Progenitor cell of endocrine pancreas (in vitro differentiated cells): ENCODE results near the gene FOXJ3. TPM values are rescaled to one million over a fixed set of nuclear protein-coding genes. Genes with fewer than 3 reads are reported as not detected.

ENCODE experiments used
- DNase-seq: peaks from one replicate; pipeline ENCODE4 v3.0.0; 2021; ENCODE audit warnings: low spot score; ENCODE audit not compliant: unreplicated experiment
- H3K27ac Mint-ChIP-seq: 2 replicates; pipeline ENCODE4 v1.8.0; 2021; ENCODE audit warnings: mild to moderate bottlenecking, moderate library complexity, mixed read lengths
- H3K27me3 Mint-ChIP-seq: 2 replicates; pipeline ENCODE4 v1.8.0; 2021; ENCODE audit warnings: mixed read lengths
- H3K36me3 Mint-ChIP-seq: 2 replicates; pipeline ENCODE4 v1.8.0; 2022; ENCODE audit warnings: mixed read lengths; ENCODE audit not compliant: insufficient read depth
- H3K4me1 Mint-ChIP-seq: 2 replicates; pipeline ENCODE4 v1.8.0; 2021; ENCODE audit warnings: low read depth, mixed read lengths
- H3K4me3 Mint-ChIP-seq: 2 replicates; pipeline ENCODE4 v1.8.0; 2021; ENCODE audit warnings: low read depth, mild to moderate bottlenecking, moderate library complexity, mixed read lengths
- H3K9me3 Mint-ChIP-seq: 2 replicates; pipeline ENCODE4 v1.8.0; 2021; ENCODE audit warnings: low read depth, mixed read lengths
- CTCF ChIP-seq: fragments of 200-600 bp; sonication (generic); IDR thresholded peaks from one replicate; pipeline ENCODE4 v1.5.0; 2021; ENCODE audit warnings: antibody characterized with exemption, mild to moderate bottlenecking; ENCODE audit not compliant: unreplicated experiment
- total RNA-seq: library from RNA; stranded (reverse); gene quantifications from 2 replicates; pipeline ENCODE4 v1.2.1, GENCODE V29; 2021

FOXJ3 gene
- total RNA-seq, 1 donor from 2014 or later: 63.0 TPM

- H3K27me3 Mint-ChIP-seq: no peaks in the 10 kb centered on the region
- H3K36me3 Mint-ChIP-seq: peaks cover 6% of the 10 kb centered on the region
- peaks cover 11% of the 10 kb centered on the region for H3K4me1 Mint-ChIP-seq
- DNase-seq: no peak
- H3K27ac Mint-ChIP-seq: no peak overlapping the region
- TF ChIP-seq CTCF: no peak
- H3K9me3 Mint-ChIP-seq: no peaks in the 10 kb centered on the region
- H3K4me3 Mint-ChIP-seq: no peak overlapping the region
Observed at GRCh38 chr1:42179900-42180329, 155.1 kb downstream of the FOXJ3 start.

GRCh38 chr1:42179275-42179674, 155.8 kb downstream of the FOXJ3 start:
- no peaks in the 10 kb centered on the region for H3K9me3 Mint-ChIP-seq
- no peak for TF ChIP-seq CTCF
- H3K36me3 Mint-ChIP-seq: peaks cover 2% of the 10 kb centered on the region
- no peak overlapping the region for H3K27ac Mint-ChIP-seq
- DNase-seq: no peak
- H3K4me1 Mint-ChIP-seq: peaks cover 11% of the 10 kb centered on the region
- no peak overlapping the region for H3K4me3 Mint-ChIP-seq
- H3K27me3 Mint-ChIP-seq: no peaks in the 10 kb centered on the region

- H3K9me3 Mint-ChIP-seq: no peaks in the 10 kb centered on the region
- no peak for TF ChIP-seq CTCF
- H3K27ac Mint-ChIP-seq: no peak overlapping the region
- no peaks in the 10 kb centered on the region for H3K27me3 Mint-ChIP-seq
- DNase-seq: no peak
- H3K4me3 Mint-ChIP-seq: no peak overlapping the region
- peaks cover 13% of the 10 kb centered on the region for H3K4me1 Mint-ChIP-seq
- peaks cover 2% of the 10 kb centered on the region for H3K36me3 Mint-ChIP-seq
Observed at GRCh38 chr1:42178249-42178648, 156.8 kb downstream of the FOXJ3 start.

GRCh38 chr1:42177541-42177981, 157.5 kb downstream of the FOXJ3 start:
- Mint-ChIP-seq H3K36me3 (peaks cover 2% of the 10 kb centered on the region), H3K4me3 (no peak overlapping the region), H3K9me3 (no peaks in the 10 kb centered on the region), H3K27me3 (no peaks in the 10 kb centered on the region), H3K27ac (no peak overlapping the region), H3K4me1 (peaks cover 13% of the 10 kb centered on the region)
- TF ChIP-seq CTCF: no peak
- no peak for DNase-seq

- H3K27me3 Mint-ChIP-seq: no peaks in the 10 kb centered on the region
- H3K4me3 Mint-ChIP-seq: no peak overlapping the region
- DNase-seq: no peak
- H3K36me3 Mint-ChIP-seq: peaks cover 2% of the 10 kb centered on the region
- H3K27ac Mint-ChIP-seq: no peak overlapping the region
- H3K4me1 Mint-ChIP-seq: peaks cover 13% of the 10 kb centered on the region
- H3K9me3 Mint-ChIP-seq: no peaks in the 10 kb centered on the region
- TF ChIP-seq CTCF: peak; percentile 89
Observed at GRCh38 chr1:42176902-42177519, 158.0 kb downstream of the FOXJ3 start.
